ENCODE results near the gene HOXA1. TPM values are rescaled to one million over a fixed set of nuclear protein-coding genes. Genes with fewer than 3 reads are reported as not detected.

The HOXA1 gene
- total RNA-seq, result 3.5 and 3.6 TPM in 2 replicates
- long read RNA-seq, result 0 reads

GRCh38 chr7:27095897-27096767, at the start of gene HOXA1:
Gene HOXA1, minus strand, starts transcription at chr7:27096000. Its CDS starts 88 bp downstream, at chr7:27095912.
- Mint-ChIP-seq H3K9me3 (no peaks in the 10 kb centered on the region), H3K4me3 (peak within 1 kb of the TSS; percentile 99), H3K27ac (ENCODE audit: unreplicated experiment) (peak within 1 kb of the TSS; percentile 63), H3K27me3 (ENCODE audit: low read depth) (peaks cover 96% of the 10 kb centered on the region), H3K4me1 (peaks cover 78% of the 10 kb centered on the region), H3K36me3 (ENCODE audit: low read depth) (peaks cover 34% of the 10 kb centered on the region)
- no peak for TF ChIP-seq CTCF (conservative IDR thresholded peaks at IDR 0.05)
- peak; percentile 74 for DNase-seq (ENCODE audit: low read depth, low spot score)

GRCh38 chr7:27145165-27145913, 49.5 kb upstream of the HOXA1 start:
- TF ChIP-seq CTCF (conservative IDR thresholded peaks at IDR 0.05), result no peak
- H3K4me1 Mint-ChIP-seq, result peaks cover 32% of the 10 kb centered on the region

GRCh38 chr7:27144781-27145164, 49.0 kb upstream of the HOXA1 start:
- no peak overlapping the region for H3K27ac Mint-ChIP-seq (ENCODE audit: unreplicated experiment)

More at GRCh38 chr7:27145165-27145913, 49.5 kb upstream of the HOXA1 start:
- H3K27ac Mint-ChIP-seq (ENCODE audit: unreplicated experiment), result no peak overlapping the region
- H3K4me3 Mint-ChIP-seq, result peak overlapping the region; percentile 83
- H3K9me3 Mint-ChIP-seq, result peaks cover 4% of the 10 kb centered on the region
- peaks cover 100% of the 10 kb centered on the region for H3K27me3 Mint-ChIP-seq (ENCODE audit: low read depth)
- H3K36me3 Mint-ChIP-seq (ENCODE audit: low read depth), result peaks cover 3% of the 10 kb centered on the region
- no peak for DNase-seq (ENCODE audit: low read depth, low spot score)

GRCh38 chr7:27143950-27144780, 48.4 kb upstream of the HOXA1 start:
- peaks cover 32% of the 10 kb centered on the region for H3K4me1 Mint-ChIP-seq
- no peak overlapping the region for H3K27ac Mint-ChIP-seq (ENCODE audit: unreplicated experiment)
- no peak for DNase-seq (ENCODE audit: low read depth, low spot score)
- peaks cover 3% of the 10 kb centered on the region for H3K36me3 Mint-ChIP-seq (ENCODE audit: low read depth)
- TF ChIP-seq CTCF (conservative IDR thresholded peaks at IDR 0.05), result peak; percentile 34
- peak overlapping the region; percentile 79 for H3K4me3 Mint-ChIP-seq
- peaks cover 100% of the 10 kb centered on the region for H3K27me3 Mint-ChIP-seq (ENCODE audit: low read depth)
- H3K9me3 Mint-ChIP-seq, result peaks cover 4% of the 10 kb centered on the region

More at GRCh38 chr7:27144781-27145164, 49.0 kb upstream of the HOXA1 start:
- DNase-seq (ENCODE audit: low read depth, low spot score), result no peak
- Mint-ChIP-seq H3K36me3 (ENCODE audit: low read depth) (peaks cover 3% of the 10 kb centered on the region), H3K27me3 (ENCODE audit: low read depth) (peaks cover 100% of the 10 kb centered on the region), H3K9me3 (peaks cover 4% of the 10 kb centered on the region), H3K4me1 (peaks cover 32% of the 10 kb centered on the region), H3K4me3 (peak overlapping the region; percentile 83)
- TF ChIP-seq CTCF (conservative IDR thresholded peaks at IDR 0.05), result no peak

Measured in neural crest cell (in vitro differentiated cells).